Activated T-cell treated with anti-CD3 and anti-CD28 coated beads for 48 hours (primary cell): Measurements from ENCODE around the gene CD74.
"Not testable (repeated sequence)": the region's sequence is repeated elsewhere in the genome, so short reads cannot be mapped to it uniquely, and the experiment has no call there.

Source experiments
- DNase-seq: peaks from one replicate; pipeline ENCODE4 v3.0.0-alpha.2; 2020; ENCODE audit warnings: low read depth

Gene CD74

DNA sequence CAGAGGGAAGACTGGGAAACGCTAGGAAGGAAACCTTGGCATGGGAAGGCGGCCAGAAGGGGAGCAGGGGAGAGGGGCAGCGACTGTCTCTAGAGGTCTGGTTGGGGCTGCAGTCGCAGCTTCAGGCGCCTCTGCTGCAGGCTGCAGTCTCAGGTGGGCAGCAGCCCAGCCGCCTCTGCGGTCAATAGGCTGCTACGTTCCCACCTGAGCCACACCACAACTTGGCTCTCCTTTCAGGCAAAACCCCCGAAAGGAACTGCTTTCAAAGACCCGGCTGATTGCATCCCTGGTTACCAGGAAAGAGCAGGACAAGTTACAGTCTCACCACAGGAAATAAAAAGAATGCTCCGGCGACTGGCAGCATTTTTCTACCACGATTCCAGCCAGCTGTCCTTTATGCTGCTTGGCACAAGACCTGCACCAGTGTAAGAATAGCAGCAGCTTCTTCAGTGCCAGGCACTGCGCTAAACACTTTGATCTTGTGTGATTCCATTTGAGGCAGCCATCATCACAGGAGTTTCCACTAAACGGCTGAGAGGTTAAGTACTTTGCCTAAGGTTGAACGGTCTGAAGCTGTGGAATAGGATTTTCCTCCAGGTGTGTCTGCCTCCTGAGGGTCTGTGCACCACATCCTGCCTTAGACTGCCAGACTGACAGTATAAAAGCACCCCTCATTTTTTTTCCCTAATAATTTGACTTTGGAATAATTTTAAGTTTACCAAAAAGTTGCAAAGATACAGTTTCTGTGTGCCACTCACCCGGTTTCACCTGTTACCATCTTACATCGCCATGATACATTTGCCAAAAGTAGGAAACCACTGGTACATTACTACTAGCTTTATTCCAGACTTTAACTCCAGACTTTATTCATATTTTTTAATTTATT is 29.3 kb upstream of the CD74 start:
- DNase-seq, result no peak

DNA sequence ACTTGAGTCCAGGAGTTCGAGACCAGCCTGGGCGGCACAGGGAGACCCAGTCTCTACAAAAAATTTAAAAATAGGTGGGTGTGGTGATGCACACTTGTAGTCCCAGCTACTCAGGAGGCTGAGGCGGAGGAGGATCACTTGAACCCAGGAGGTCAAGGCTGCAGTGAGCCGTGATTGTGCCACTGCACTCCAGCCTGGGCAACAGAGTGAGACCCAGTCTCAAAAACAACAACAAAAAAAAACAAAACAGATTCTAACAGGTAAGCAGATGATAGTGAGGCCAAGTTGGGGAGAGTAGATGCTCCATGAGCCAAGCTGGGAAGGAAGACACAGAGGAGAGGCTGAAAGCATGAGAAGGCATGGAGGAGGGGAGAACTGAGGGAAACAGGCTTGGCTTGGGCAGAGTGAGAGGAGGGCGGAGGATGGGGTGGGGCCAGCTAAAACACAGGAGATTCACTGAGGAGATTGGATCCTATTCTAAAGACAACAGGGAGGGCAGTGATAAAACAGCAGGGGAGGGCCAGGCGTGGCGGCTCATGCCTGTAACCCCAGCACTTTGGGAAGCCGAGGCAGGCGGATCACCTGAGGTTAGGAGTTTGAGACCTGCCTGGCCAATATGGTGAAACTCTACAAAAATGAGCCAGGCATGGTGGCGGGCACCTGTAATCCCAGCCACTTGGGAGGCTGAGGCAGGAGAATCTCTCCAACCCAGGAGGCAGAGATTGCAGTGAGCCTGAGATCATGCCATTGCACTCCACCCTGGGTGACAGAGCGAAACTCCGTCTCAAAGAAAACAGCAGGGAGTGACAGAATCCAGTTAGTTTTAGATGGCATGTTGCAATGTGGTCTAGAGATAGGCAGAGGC is 28.5 kb upstream of the CD74 start:
- DNase-seq, result no peak

DNA sequence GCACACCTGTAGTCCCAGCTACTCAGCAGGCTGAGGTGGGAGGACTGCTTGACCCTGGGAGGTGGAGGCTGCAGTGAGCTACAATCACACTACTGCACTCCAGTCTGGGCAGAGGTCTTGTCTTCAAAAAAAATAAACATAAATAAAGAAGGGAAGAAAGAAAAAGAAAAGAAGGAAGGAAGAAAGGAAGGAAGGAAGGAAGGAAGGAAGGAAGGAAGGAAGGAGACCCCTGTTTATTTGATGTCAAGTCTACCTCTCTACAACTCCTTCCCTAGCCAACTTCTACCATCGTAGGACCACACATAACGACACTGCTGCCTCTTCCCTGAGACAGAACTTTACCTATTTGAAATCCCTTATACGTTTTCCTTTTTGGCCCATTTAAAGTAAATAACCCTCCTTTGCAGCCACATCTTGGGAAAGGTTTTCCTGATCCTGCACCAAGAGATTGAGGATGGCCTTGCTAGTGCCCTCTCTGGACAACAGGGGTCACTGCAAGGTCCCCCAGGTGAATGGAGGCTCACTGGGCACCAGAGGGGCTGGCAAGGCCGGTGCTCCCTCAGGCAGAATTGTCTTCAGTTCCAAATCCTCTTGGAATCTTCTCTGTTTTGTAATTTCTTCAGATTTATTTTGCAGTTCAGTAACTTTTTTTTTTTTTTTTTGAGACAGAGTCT is 26.3 kb upstream of the CD74 start:
- no peak for DNase-seq

DNA sequence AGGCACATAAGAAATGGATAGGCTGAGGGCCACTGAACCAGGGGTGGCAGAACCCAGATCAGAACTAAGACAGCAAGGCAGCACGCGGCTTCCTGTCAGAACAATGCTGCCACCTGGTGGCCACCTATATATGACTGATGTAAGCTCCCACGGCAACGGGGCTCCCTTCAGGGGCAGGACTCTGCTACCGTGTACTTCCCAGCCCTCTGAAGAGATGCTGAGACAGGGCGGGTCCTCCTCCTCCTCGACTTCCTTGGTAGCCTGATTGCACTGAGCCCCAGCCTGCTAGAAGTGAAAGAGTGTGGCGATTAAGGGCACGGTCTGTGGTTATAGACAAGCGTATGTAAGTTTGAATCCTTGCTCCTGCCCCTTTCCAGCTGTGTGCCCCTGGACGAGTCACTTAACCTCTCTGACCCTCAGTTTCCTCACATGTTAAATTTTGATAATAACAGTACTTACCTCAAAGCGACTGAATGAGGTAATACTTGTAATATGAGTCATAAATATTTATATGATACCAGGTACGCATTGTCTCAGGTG is 23.5 kb upstream of the CD74 start:
- DNase-seq, result peak; percentile 84

DNA sequence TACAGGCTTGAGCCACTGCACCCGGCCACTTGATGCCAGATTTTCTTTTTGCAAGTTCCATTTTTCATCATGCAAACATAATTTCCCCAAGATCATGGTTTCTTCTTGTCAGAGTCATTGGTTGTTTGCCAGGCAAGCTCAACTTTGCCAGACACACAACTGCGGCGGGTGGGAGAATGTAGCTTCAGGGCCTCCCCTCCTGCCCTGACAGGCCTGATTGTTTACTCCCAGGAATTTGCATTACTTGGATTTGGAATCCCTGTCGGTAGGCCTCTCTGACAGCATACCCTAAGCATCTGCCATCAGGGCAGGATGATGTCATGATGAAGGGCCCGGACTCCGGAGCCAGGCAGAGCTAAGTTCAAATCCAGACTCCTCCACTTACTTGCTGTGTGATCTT is 21.8 kb upstream of the CD74 start:
- no peak for DNase-seq

DNA sequence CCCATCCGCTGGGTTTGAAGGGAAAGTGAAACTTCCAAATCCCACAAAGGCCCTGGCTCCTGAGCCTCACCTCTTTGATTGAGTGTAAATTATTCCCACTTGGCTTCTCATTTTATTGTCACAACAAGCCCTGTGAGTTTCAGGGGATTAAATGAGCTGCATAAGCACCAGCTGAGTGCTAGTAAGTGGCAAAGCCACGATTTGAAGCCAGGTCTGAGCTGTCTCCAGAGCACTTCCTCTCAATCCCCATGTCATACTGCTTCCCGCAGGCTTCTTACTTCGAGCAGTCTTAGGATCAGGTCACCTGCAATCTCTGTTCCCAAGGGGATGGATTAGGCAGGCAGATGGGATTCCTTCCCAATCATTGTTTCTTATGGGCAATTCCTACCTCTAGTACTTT is 18.9 kb upstream of the CD74 start:
- no peak for DNase-seq

DNA sequence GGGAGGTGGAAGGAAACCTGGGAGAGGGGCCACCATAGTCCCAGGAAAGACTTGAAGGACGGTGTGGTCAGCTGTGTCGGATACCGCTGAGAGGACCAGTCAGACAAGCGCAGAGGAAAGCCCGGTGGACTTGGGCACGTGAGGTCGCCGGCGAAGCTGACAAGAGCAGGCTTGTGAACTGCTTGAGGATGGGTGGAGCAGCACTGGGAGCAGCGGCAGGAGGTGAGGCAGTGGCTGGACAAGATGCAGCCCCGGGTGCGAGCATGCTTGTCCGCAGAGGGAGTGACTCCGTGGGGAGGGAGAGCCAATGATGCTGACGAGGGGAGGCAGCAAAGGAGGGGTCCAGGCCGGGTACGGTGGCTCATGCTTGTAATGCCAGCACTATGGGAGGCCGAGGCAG is 18.3 kb upstream of the CD74 start:
- DNase-seq, result no peak

DNA sequence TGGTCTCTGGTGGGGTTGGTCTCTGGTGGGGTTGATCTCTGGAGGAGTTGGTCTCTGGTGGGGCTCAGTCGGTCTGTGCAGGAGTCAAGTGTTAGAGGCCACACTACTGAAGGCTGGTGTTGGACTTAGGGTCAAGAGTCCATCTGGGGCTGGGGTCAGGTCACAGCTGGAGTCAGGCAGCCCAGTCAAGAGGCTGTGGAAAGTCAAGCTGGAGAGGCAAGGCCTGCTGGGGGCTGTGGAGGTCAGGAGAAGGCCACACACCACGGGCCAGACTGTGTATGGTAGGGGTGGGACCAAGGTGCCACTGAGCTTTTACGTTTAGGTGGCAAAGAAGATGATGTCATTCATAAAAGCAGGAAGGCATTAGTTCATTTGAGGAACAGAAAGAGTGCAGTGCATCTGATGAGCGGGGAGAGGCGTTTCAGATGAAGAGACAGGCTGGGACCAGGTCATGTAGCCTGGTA is 16.7 kb upstream of the CD74 start:
- DNase-seq, result no peak

DNA sequence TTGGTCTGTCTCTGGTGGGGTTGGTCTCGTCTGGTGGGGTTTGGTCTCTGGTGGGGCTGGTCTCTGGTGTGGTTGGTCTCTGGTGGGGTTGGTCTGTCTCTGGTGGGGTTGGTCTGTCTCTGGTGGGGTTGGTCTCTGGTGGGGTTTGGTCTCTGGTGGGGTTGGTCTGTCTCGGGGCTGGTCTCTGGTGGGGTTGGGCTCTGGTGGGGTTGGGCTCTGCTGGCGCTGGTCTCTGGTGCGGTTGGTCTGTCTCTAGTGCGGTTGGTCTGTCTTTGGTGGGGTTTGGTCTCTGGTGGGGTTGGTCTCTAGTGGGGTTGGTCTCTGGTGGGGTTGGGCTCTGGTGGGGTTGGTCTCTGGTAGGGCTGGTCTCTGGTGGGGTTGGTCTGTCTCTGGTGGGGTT is 16.3 kb upstream of the CD74 start:
- DNase-seq, result no peak

DNA sequence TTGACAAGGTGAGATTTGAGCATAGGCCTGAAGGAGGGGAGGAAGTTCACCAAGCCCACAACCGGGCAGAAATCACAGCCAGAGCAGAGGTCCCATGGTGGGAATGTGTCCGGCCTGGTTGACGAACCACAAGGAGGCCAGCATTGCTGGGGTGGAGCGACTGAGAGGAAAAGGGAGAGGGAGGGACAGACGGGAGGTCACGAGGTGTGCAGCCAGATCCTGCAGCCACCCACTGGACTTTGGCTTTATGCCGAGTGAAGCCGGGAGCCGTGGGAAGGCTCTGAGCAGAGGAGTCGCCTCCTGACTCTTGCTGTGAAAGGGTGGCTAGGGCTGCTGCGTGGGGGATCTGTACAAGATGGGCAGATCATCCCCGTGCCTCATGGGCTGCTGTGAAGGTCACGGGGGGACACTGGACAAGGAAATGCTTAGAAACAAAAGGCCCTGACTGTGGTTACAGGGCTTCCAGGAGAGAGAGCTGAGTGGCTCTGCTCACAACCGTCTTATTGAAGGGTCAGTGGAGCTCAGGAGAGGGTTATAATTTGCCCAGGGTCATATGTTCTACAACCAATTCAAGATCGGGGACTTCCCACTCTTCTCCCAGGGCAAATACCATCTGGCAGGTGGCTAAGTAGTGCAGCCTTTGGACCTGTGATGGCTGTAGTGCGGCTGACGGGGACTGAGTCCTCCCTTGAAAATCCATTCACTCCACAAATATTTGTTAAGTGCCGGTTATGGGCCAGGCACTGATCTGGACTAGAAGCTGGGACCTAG is 15.6 kb upstream of the CD74 start:
- no peak for DNase-seq

DNA sequence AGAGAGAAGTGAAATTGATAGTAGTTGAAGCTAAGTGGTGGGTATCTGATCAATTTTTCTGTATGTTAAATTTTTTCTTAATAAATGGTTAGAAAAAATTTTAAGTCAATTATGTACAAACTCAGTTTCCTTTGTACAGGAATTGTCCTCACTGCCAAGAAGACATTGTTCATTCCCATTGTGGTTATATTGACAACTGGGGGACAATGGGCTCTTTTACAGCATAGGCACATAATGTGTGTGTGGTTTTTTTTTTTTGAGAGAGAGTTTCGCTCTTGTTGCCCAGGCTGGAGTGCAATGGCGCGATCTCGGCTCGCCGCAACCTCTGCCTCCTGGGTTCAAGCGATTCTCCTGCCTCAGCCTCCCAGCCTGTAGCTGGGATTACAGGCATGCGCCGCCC is 13.5 kb upstream of the CD74 start:
- DNase-seq, result not testable (repeated sequence)

DNA sequence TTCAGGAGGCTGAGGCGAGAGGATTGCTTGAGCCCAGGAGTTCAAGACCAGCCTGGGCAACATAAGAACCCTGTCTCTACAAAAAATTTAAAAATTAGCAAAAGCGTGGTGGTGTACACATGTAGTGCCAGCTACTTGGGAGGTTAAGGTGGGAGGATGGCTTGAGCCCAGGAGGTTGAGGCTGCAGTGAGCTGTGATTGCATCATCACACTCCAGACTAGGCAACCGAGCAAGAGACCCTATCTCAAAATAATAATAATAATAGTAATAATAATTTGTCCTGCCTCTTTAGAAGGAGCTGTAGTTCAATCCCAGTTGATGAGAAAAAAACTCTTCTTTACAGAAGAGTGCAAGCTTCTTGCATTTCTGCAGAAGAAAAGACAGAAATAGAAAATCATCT is 10.0 kb upstream of the CD74 start:
- DNase-seq, result no peak

DNA sequence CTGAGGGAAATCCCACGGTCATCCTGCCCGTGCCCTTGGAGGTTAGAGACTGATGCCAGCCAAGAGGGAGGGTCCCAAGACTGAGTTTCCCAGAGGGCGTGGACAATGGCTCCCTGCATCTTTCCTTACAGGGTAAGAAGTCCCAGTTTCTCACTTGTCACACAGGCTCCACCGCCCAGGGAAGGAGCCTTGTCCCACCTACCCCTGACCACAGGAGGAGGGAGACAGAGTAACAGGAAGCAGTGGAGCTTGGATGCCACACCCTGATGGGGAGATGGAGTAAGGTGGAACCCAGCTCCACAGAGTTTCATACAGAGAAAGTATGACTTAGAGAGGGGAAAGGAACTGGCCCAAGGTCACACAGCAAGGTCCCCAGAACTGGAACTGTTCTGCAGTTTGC is 9.4 kb upstream of the CD74 start:
- DNase-seq, result no peak

DNA sequence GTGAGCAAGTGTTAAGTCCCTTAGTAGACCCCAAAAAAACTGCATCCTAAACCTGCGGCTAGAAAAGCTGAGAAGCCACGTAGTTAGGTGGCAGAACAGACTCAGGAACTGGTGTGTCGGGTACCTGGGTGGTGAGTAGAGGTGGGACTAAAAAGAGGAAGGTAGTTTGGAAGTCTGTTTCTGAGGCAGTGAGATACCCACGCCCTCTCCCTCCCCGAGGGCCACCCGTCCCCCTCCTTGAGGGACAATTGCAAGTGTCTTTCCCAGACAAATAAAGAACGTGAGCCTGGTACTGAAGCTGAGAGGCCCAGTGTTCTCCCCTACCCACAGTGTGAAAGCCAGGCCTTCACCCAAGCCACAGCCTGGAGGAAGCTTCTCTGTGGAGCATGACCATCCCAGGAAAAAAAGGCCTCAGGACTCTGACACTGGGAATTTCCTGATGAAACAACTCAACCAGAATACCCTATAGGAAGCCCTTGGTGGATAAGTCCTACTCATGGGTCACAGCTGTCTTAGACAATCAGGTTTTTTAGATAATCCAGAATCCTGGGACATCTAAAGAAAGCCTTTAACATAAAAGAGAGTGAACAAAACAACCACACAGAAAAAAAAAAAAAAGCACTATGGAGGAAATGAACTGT is 7.0 kb upstream of the CD74 start:
- no peak for DNase-seq

DNA sequence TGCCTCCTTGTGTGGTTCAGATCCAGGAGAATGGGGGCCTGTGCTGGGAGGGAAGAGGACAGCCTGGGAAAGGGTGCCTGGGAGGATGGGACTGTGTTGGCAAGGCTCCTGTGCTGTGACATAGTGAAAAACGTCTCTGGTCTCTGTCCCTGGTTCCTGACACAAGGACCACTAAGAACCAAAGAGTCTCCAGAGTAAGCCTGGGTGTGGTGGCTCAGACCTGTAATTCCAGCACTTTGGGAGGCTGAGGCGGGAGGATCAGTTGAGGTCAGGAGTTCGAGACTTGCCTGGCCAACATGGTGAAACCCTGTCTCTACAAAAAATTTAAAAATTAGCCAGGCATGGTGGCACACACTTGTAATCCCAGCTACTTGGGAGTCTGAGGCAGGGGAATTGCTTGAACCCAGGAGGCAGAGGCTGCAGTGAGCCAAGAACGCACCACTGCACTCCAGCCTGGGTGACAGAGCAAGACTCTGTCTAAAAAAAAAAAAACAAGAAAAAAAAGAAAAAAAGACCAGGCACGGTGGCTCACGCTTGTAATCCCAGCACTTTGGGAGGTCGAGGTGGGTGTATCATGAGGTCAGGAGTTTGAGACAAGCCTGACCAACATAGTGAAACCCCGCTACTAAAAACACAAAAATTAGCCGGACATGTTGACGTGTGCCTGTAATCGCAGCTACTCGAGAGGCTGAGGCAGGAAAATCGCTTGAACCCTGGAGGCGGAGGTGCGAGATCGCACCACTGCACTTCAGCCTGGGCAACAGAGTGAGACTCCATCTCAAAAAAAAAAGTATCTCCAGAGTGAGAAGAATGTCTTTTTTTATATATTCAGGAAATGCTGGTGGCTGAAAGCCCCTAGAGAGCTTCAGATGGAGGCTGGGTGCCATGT is 1.4 kb upstream of the CD74 start:
- DNase-seq, result not testable (repeated sequence)

DNA sequence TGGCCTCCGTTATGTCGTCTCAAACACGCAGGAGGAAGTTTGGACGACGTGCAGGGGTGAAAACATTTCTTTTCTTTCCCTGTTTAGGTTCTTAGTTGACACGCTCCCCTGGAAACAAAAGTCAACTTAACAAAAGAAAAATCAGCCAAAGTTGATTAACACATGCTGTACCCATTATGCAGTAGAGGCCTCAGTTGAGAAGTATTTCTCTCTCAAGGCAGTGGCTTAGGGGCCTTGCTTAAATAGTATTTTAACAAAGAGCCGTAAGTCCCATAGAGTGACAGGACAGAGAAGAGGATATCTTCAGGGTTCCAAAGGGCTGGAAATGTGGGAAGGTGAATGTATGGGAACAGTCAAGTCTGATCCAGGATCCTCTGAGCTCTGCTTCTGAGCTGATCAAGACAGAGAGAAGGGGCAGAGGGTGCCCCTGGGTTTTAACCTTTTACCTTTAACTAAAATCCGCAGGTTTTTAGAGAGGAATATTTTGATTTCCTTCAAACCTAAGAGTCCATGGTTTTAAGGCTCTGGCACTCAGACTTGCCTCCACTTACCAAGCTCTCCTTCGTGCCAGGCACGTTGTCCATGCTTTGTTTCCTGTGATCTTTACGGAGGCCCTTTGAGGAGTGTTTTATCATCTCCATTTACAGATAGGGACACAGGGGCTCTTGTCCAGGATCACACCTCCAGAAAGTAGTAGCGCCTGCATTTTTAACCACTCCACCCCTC is 629 bp upstream of the CD74 start:
- DNase-seq, result no peak

DNA sequence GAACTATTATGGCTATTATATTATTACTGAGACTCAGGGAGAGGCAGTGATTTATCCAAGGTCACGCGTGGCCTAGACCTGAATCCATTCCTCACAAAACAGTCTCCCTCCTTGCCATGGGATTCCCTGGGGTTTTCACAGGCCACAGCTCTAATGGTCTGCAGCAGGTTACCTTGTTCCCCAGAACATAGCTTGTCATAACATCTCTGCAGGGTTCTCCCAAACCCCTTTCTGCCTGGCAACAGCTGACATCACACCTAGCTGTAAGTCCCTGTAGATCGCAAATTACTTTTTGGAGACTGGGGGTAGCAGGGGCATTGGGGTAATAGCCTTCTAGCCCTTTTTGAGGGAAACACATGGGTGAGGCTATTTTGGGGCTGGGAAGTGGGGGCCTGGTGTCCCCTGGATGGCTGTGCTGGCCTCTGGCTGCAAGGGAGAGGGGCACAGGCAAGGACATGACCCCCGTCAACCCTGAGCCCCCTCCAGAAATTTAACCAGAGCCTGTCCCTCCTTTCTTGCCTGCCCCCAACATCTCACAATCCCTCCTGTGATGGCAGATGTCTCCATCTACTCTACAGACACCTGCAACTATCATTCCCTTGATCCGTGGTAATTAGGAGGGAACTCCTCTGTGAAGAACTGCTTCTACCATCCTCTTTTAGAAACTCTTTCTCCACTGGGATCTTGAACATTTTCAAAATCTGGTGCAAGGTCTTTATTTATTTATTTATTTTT is 1.3 kb downstream of the CD74 start:
- peak; percentile 41 for DNase-seq

DNA sequence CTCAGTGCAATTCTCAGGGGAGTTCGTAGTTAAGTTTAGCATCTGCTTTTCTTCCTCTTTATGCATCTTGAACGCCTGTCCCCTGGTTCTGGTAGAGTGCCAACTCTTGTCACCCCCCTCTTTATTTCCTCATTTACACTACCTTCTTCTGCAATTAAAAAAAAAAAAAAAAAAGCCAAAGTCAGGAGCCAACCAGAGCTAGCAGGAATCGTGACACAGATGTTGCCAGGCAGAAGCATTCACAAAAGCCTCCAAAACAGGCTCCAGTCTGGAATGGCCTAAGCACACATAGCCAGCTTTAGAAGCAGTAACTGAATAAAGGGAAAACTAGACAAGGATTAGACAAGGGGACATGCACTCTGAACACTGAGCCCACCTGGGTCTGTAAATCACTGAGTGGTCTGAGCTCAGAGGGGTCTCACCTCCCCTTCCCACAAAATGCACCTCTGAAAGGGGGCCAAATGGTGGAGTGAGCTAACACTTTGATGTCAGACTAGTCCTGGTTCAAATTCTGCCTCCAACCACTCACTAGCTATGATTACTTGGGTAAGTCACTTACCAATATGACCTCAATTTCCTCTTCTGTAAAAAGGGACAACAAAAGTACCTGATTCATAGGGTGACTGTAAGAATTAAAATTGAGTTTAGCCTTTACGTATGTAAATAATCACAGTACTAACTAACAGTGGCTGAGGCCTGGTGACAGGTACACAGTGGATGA is 2.0 kb downstream of the CD74 start:
- DNase-seq, result no peak
